Measurements from ENCODE around the gene CLHC1.

DNA sequence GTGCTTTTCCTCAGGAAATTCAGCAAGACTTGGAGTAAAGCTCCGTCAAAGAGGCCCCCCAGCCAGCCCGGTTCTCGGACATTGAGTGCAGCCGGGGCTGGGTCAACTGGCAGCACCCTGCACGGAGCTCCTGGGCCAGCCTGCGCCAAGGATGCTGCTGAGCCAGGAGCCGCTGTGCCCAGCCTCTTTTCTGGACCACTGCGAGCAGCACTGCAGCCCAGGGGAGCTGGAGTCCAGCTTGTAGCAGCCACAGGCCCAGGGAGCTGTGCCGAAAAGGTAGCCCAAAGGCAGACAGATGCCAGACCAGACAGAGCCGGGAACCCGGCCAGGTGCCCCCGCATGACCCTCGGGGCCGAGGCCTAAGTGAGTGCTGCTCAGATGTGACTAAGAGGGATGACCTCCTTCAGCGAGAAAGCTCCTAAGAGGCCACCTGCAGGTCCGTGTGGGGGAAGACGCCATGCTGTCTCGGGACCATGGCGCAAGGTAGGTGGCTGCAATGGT is 7.3 kb downstream of the CLHC1 start:
- TF ChIP-seq, protein P1, sequence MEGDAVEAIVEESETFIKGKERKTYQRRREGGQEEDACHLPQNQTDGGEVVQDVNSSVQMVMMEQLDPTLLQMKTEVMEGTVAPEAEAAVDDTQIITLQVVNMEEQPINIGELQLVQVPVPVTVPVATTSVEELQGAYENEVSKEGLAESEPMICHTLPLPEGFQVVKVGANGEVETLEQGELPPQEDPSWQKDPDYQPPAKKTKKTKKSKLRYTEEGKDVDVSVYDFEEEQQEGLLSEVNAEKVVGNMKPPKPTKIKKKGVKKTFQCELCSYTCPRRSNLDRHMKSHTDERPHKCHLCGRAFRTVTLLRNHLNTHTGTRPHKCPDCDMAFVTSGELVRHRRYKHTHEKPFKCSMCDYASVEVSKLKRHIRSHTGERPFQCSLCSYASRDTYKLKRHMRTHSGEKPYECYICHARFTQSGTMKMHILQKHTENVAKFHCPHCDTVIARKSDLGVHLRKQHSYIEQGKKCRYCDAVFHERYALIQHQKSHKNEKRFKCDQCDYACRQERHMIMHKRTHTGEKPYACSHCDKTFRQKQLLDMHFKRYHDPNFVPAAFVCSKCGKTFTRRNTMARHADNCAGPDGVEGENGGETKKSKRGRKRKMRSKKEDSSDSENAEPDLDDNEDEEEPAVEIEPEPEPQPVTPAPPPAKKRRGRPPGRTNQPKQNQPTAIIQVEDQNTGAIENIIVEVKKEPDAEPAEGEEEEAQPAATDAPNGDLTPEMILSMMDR (IDR thresholded peaks at IDR 0.05): no peak
- no peak for TF ChIP-seq POLR2A (IDR thresholded peaks at IDR 0.05)

Measured in testis (tissue), 2 donors.